Keratinocyte (primary cell): ENCODE results near the gene NPHS1.
"Not testable (repeated sequence)": the region's sequence is repeated elsewhere in the genome, so short reads cannot be mapped to it uniquely, and the experiment has no call there.

Experiments
- CTCF ChIP-seq, 3 experiments: IDR thresholded peaks in 1 of 3; conservative IDR thresholded peaks in 1 of 3; optimal IDR thresholded peaks in 1 of 3; 2 replicates in 2 of 3; 3 replicates in 1 of 3; pipeline versions ENCODE3 to v1.5.1; 2011; ENCODE audit warnings: low read length in 3 of 3, mild to moderate bottlenecking in 3 of 3, moderate library complexity in 2 of 3, control low read depth in 1 of 3, inconsistent platforms in 1 of 3; ENCODE audit not compliant: insufficient read depth in 2 of 3; ENCODE audit errors: extremely low read depth in 1 of 3
- EZH2 ChIP-seq: IDR thresholded peaks from one replicate; pipeline ENCODE4 v1.6.1; 2012; ENCODE audit warnings: inconsistent platforms, mild to moderate bottlenecking, low read length, moderate library complexity

- not testable (repeated sequence) for TF ChIP-seq CTCF (optimal IDR thresholded peaks at IDR 0.05 in 1 of 3, IDR thresholded peaks at IDR 0.05 in 1 of 3, conservative IDR thresholded peaks at IDR 0.05 in 1 of 3; ENCODE audit: extremely low read depth in 1 of 3, insufficient read depth in 2 of 3, low read length in 3 of 3); EZH2
Observed at GRCh38 chr19:35870124-35870736, 17.9 kb upstream of the NPHS1 start.
